GM18499 (cell line): ENCODE measurements around the gene GRID1.

Experiments used
- ATAC-seq: cut with Tn5 transposase; IDR thresholded peaks from one replicate; pipeline ENCODE4 v1.9.1; 2021; ENCODE audit warnings: moderate number of reproducible peaks; ENCODE audit not compliant: insufficient read depth, unreplicated experiment

GRID1 gene

GRCh38 chr10:85665681-85666080 lies 700.9 kb downstream of the GRID1 start:
- no peak for ATAC-seq

GRCh38 chr10:85665078-85665477 lies 701.5 kb downstream of the GRID1 start:
- no peak for ATAC-seq

GRCh38 chr10:85661123-85661522 lies 705.5 kb downstream of the GRID1 start:
- no peak for ATAC-seq

- ATAC-seq: no peak
Measured at GRCh38 chr10:85659331-85659730, 707.3 kb downstream of the GRID1 start.

GRCh38 chr10:85658518-85658917 lies 708.1 kb downstream of the GRID1 start:
- ATAC-seq: no peak

- ATAC-seq: no peak
Measured at GRCh38 chr10:85657476-85658113, 709.0 kb downstream of the GRID1 start.

- no peak for ATAC-seq
Measured at GRCh38 chr10:85655411-85655810, 711.2 kb downstream of the GRID1 start.

- ATAC-seq: no peak
Measured at GRCh38 chr10:85651497-85651882, 715.1 kb downstream of the GRID1 start.

- ATAC-seq: no peak
Measured at GRCh38 chr10:85650791-85651496, 715.7 kb downstream of the GRID1 start.

- ATAC-seq: no peak
Measured at GRCh38 chr10:85649461-85649860, 717.1 kb downstream of the GRID1 start.

GRCh38 chr10:85648279-85648754 lies 718.3 kb downstream of the GRID1 start:
- no peak for ATAC-seq

GRCh38 chr10:85647741-85648140 lies 718.9 kb downstream of the GRID1 start:
- ATAC-seq: no peak

- no peak for ATAC-seq
Measured at GRCh38 chr10:85645926-85646711, 720.5 kb downstream of the GRID1 start.

- ATAC-seq: no peak
Measured at GRCh38 chr10:85645053-85645452, 721.5 kb downstream of the GRID1 start.

- no peak for ATAC-seq
Measured at GRCh38 chr10:85643845-85644525, 722.6 kb downstream of the GRID1 start.

- ATAC-seq: no peak
Measured at GRCh38 chr10:85643171-85643844, 723.3 kb downstream of the GRID1 start.

GRCh38 chr10:85642421-85643170 lies 724.0 kb downstream of the GRID1 start:
- no peak for ATAC-seq

GRCh38 chr10:85642082-85642420 lies 724.5 kb downstream of the GRID1 start:
- ATAC-seq: no peak

GRCh38 chr10:85641479-85642009 lies 725.1 kb downstream of the GRID1 start:
- ATAC-seq: no peak
